Mesodermal cell (in vitro differentiated cells): Measurements from ENCODE around the gene SLAIN2.

Source experiments
- H3K27ac ChIP-seq: 2 replicates; pipeline ENCODE4 v1.7.0; 2013; ENCODE audit warnings: mild to moderate bottlenecking, low read depth, low read length, moderate library complexity; ENCODE audit not compliant: severe bottlenecking
- H3K36me3 ChIP-seq: 2 replicates; pipeline ENCODE4 v1.7.1; 2013; ENCODE audit warnings: mild to moderate bottlenecking, low read length, moderate library complexity; ENCODE audit not compliant: control insufficient read depth, insufficient read depth
- H3K4me1 ChIP-seq: one replicate; pipeline ENCODE4 v1.7.1; 2013; ENCODE audit warnings: mild to moderate bottlenecking, low read length; ENCODE audit not compliant: insufficient read depth, control insufficient read depth, poor library complexity, severe bottlenecking
- H3K4me3 ChIP-seq: 2 replicates; pipeline ENCODE4 v1.7.0; 2013; ENCODE audit warnings: low read length, control low read depth, mild to moderate bottlenecking; ENCODE audit not compliant: insufficient read depth, poor library complexity, severe bottlenecking; ENCODE audit errors: extremely low read depth
- H3K9me3 ChIP-seq: 2 replicates; pipeline ENCODE4 v1.7.1; 2013; ENCODE audit warnings: mild to moderate bottlenecking, low read length, moderate library complexity; ENCODE audit not compliant: control insufficient read depth
- WGBS, 2 experiments: methylation state at CpG; one replicate each; pipeline ENCODE4 v1.1.5; 2013; ENCODE audit warnings: missing lambda C conversion rate in 2 of 2; ENCODE audit not compliant: insufficient coverage in 2 of 2; 5-methylcytosine and 5-hydroxymethylcytosine counted together

SLAIN2 gene

DNA sequence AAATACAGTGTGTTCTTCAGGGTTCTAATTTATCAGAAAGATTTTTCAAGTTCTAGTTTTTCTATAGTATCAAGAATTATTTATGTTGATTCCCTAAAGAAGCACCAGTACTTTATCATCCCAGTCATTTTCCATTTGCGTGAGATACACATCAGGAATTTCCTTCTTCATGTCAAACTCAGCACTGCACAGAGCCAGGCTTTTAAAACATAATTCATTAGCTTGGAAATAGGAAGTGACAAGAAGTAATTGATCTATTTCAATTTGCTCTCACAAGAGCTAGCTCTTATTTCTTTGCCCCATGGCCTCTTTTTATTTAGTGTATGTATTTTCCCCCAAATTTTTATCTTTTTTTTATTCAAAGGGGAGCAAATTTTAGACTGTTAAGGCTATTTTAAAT lies 128.8 kb downstream of the SLAIN2 start:
- Histone ChIP-seq H3K4me3 (no peak overlapping the region), H3K27ac (no peak overlapping the region), H3K36me3 (no peaks in the 10 kb centered on the region), H3K9me3 (no peaks in the 10 kb centered on the region), H3K4me1 (no peaks in the 10 kb centered on the region)
- WGBS, 2 experiments = no CpG with 5 or more reads among the region's 1 CpG

DNA sequence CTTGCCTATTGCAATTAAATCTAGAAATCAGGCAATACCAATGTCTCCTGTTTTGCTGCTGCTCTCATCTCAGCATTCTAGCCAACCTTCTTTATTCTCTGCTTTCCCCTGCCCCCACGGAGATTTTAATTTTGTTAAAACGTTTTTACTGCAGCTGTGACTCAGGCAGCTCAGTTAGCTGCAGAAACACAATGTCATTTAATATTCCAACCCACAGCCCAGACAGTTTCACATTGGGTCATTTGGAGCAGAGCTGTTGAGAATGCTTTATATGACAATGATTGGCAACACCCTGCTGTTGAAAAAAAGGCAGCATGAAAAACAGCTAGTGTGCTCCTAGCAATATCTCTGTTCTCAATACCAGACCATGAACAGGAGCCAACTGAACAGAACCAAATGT lies 129.2 kb downstream of the SLAIN2 start:
- no peaks in the 10 kb centered on the region for H3K9me3 ChIP-seq
- no peak overlapping the region for H3K4me3 ChIP-seq
- no peaks in the 10 kb centered on the region for H3K4me1 ChIP-seq
- no peaks in the 10 kb centered on the region for H3K36me3 ChIP-seq
- no peak overlapping the region for H3K27ac ChIP-seq
- 40% methylated on average over 1 of the region's 2 CpGs; no CpG with 5 or more reads in 1 of the 2 experiments for WGBS, 2 experiments

DNA sequence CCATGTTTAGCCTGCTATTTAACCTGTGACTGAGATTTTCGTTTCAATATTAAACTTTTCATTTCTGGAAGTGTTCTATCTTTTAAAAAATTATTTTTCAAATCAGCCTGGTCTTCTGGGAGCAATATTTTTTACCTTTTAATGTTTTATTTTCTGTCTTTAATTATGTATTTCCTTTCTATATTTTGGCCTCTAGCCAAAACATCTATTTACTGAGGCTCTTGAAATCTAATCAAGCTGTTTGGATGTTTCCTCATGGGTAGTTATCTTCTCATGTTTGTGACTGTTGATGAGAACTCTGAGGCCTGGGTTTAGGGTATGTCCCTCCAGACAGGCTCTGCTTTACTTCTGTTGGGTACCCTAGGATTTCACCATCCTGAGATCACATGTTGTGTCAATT lies 131.5 kb downstream of the SLAIN2 start:
- H3K4me3 ChIP-seq = no peak overlapping the region
- no peaks in the 10 kb centered on the region for H3K4me1 ChIP-seq
- H3K27ac ChIP-seq = no peak overlapping the region
- no peaks in the 10 kb centered on the region for H3K36me3 ChIP-seq
- no peaks in the 10 kb centered on the region for H3K9me3 ChIP-seq
- WGBS, 2 experiments = no CpG with 5 or more reads among the region's 1 CpG

DNA sequence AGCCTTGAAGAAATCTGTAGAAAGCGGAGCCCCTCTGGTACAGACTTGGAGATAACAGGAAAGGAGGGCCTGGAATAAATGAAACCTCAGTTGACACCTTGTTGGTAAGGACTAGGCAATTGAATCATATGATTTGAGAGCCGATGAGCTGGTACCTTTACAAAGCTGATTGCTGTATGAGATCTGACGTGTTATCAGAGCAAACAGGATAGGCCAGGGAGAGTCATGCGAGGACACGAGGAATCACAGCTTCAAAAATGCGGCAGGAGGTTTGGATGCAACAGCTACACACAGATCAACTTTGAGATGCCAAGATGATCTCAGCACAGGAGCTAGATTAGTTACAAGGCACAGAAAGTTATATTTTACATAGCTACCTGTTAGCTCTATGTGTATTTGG lies 134.4 kb downstream of the SLAIN2 start:
- no peaks in the 10 kb centered on the region for H3K36me3 ChIP-seq
- no peaks in the 10 kb centered on the region for H3K4me1 ChIP-seq

More for the DNA sequence above, 134.4 kb downstream of the SLAIN2 start:
- no peak overlapping the region for H3K4me3 ChIP-seq
- no peak overlapping the region for H3K27ac ChIP-seq
- 93 to 99% methylated on average over 6 of the region's 6 CpGs for WGBS, 2 experiments
- H3K9me3 ChIP-seq = no peaks in the 10 kb centered on the region
